GM12878 (cell line): ENCODE results near the gene AIG1. TPM values are rescaled to one million over a fixed set of nuclear protein-coding genes. Genes with fewer than 3 reads are reported as not detected.

Experiments used
- ATF7 ChIP-seq: fragments of 450-650 bp; IDR thresholded peaks from 2 replicates; pipeline ENCODE4 v1.6.1; 2016; ENCODE audit warnings: low read depth, mild to moderate bottlenecking
- BHLHE40 ChIP-seq, 2 experiments: fragments of 450-650 bp in 1 of 2; IDR thresholded peaks; 2 replicates each; pipeline ENCODE4 v1.6.1; 2011 to 2017; ENCODE audit warnings: low read depth in 2 of 2, borderline replicate concordance in 1 of 2, improper control_type of control experiment in 1 of 2, low read length in 1 of 2, mild to moderate bottlenecking in 1 of 2
- CREB1 ChIP-seq: IDR thresholded peaks from 2 replicates; pipeline ENCODE4 v1.6.1; 2012; ENCODE audit warnings: low read depth, mild to moderate bottlenecking, inconsistent platforms
- ELK1 ChIP-seq: IDR thresholded peaks from 2 replicates; pipeline ENCODE4 v1.6.1; 2012; ENCODE audit warnings: low read depth, low read length, improper control_type of control experiment
- EP300 ChIP-seq, 2 experiments: fragments of 150-350 bp in 1 of 2; IDR thresholded peaks; 2 replicates each; pipeline ENCODE4 v1.6.1; 2011 to 2012; ENCODE audit warnings: low read depth in 2 of 2, low read length in 2 of 2, borderline replicate concordance in 1 of 2, improper control_type of control experiment in 1 of 2, inconsistent platforms in 1 of 2; ENCODE audit not compliant: control insufficient read depth in 1 of 2
- ETV6 ChIP-seq, 2 experiments: fragments of 450-650 bp in 1 of 2; IDR thresholded peaks in 1 of 2; conservative IDR thresholded peaks in 1 of 2; 2 replicates each; pipeline ENCODE4 v1.6.1; 2014; ENCODE audit warnings: antibody characterized with exemption in 1 of 2, borderline replicate concordance in 1 of 2, low read depth in 1 of 2, mild to moderate bottlenecking in 1 of 2, moderate library complexity in 1 of 2
- GABPA ChIP-seq: IDR thresholded peaks from 2 replicates; pipeline ENCODE4 v1.6.1; 2014; ENCODE audit warnings: antibody characterized with exemption, low read depth, mild to moderate bottlenecking, inconsistent platforms
- HDAC6 ChIP-seq: fragments of 200-600 bp; sonication (generic); IDR thresholded peaks from one replicate; pipeline ENCODE4 v1.8.0; 2017; ENCODE audit warnings: antibody characterized with exemption; ENCODE audit not compliant: unreplicated experiment
- HSF1 ChIP-seq: fragments of 150-350 bp; IDR thresholded peaks from 2 replicates; pipeline ENCODE4 v1.6.1; 2014; ENCODE audit warnings: mild to moderate bottlenecking, low read depth, low read length
- IKZF2 ChIP-seq, 2 experiments: fragments of 450-650 bp; IDR thresholded peaks; 2 replicates each; pipeline ENCODE4 v1.6.1; 2017; ENCODE audit warnings: mild to moderate bottlenecking in 2 of 2, moderate library complexity in 2 of 2
- IRF4 ChIP-seq: IDR thresholded peaks from 2 replicates; pipeline ENCODE4 v1.6.1; 2011; ENCODE audit warnings: low read depth, low read length
- JUNB ChIP-seq: IDR thresholded peaks from 2 replicates; pipeline ENCODE4 v1.6.1; 2016; ENCODE audit warnings: antibody characterized with exemption, mild to moderate bottlenecking
- KAT2A ChIP-seq: conservative IDR thresholded peaks from 2 replicates; pipeline ENCODE4 v1.6.1; 2011; ENCODE audit warnings: low read depth, low read length; ENCODE audit not compliant: control insufficient read depth
- KDM1A ChIP-seq: fragments of 200-600 bp; sonication (generic); IDR thresholded peaks from 2 replicates; pipeline ENCODE4 v1.6.1; 2016; ENCODE audit warnings: borderline replicate concordance
- KLF5 ChIP-seq: fragments of 450-650 bp; IDR thresholded peaks from 2 replicates; pipeline ENCODE4 v1.6.1; 2014; ENCODE audit warnings: mild to moderate bottlenecking; ENCODE audit not compliant: partially characterized antibody
- MAX ChIP-seq: IDR thresholded peaks from 2 replicates; pipeline ENCODE4 v1.6.1; 2012; ENCODE audit warnings: low read depth, low read length, improper control_type of control experiment
- MLLT1 ChIP-seq: fragments of 450-650 bp; IDR thresholded peaks from 2 replicates; pipeline ENCODE4 v1.6.1; 2016; ENCODE audit warnings: mild to moderate bottlenecking
- NKRF ChIP-seq: fragments of 450-650 bp; conservative IDR thresholded peaks from 2 replicates; pipeline ENCODE4 v1.6.1; 2017; ENCODE audit warnings: mild to moderate bottlenecking, moderate library complexity
- PKNOX1 ChIP-seq: fragments of 450-650 bp; IDR thresholded peaks from 2 replicates; pipeline ENCODE4 v1.6.1; 2016; ENCODE audit warnings: mild to moderate bottlenecking
- SPI1 ChIP-seq: IDR thresholded peaks from 2 replicates; pipeline ENCODE4 v1.6.1; 2011; ENCODE audit warnings: low read depth, mild to moderate bottlenecking, low read length, moderate library complexity, borderline replicate concordance; ENCODE audit not compliant: insufficient read depth
- SREBF2 ChIP-seq: IDR thresholded peaks from 2 replicates; pipeline ENCODE4 v1.6.1; 2012; ENCODE audit warnings: mild to moderate bottlenecking, low read length
- SRF ChIP-seq, 2 experiments: IDR thresholded peaks; 2 replicates each; pipeline ENCODE4 v1.6.1; 2011; ENCODE audit warnings: low read depth in 2 of 2, low read length in 2 of 2, mild to moderate bottlenecking in 1 of 2, moderate library complexity in 1 of 2
- ZBED1 ChIP-seq: IDR thresholded peaks from 2 replicates; pipeline ENCODE4 v1.6.1; 2016; ENCODE audit warnings: borderline replicate concordance
- ZNF24 ChIP-seq: fragments of 450-650 bp; IDR thresholded peaks from 2 replicates; pipeline ENCODE4 v1.6.1; 2017; ENCODE audit warnings: antibody characterized with exemption, mild to moderate bottlenecking
- polyA plus RNA-seq, 11 experiments: library from polyadenylated mRNA; depleted of rRNA in 4 of 11; unstranded in 6 of 11; stranded (reverse) in 5 of 11; fragments of >200 nt; fragmentation: Nextera tagmentation in 4 of 11; fragmentation: Illumina TruSeq in 1 of 11; extraction: Ambion mirVana in 4 of 11; extraction: Trizol in 1 of 11; gene quantifications; 1 replicate in 1 of 11; 2 replicates in 10 of 11; pipeline versions ENCODE4 v1.2.1 to v1.2.3, GENCODE V29; 2011 to 2016; ENCODE audit warnings: inconsistent platforms in 2 of 11, missing spikeins in 2 of 11, low read depth in 1 of 11
- total RNA-seq, 4 experiments: library from RNA; depleted of rRNA in 3 of 4; stranded (reverse); fragments of >200 nt in 3 of 4; fragmentation: Illumina TruSeq in 1 of 4; extraction: Trizol in 1 of 4; gene quantifications; 2 replicates each; pipeline versions ENCODE4 v1.2.1 to v1.2.3, GENCODE V29; 2013 to 2021

The AIG1 gene
- total and polyA plus RNA-seq, 10 of the 15 experiments (the other 5 are each of a cell fraction or from before 2014, with no cell fraction given): 27.0 to 74.5 (median 36.4) TPM

GRCh38 chr6:143368426-143368825 is 307.7 kb downstream of the AIG1 start (continued):
- peak; percentile 79 for TF ChIP-seq ATF7
- peak; percentile 98 for TF ChIP-seq JUNB
- TF ChIP-seq KDM1A: no peak
- peak in 1 of 2 experiments; percentile 69; a peak in 1 of 4 replicates for TF ChIP-seq SRF (IDR thresholded peaks at IDR 0.05; ENCODE audit: low read depth in 2 of 2, low read length in 2 of 2)
- TF ChIP-seq EP300 (IDR thresholded peaks at IDR 0.05; ENCODE audit: borderline replicate concordance in 1 of 2, control insufficient read depth in 1 of 2, low read depth in 2 of 2, low read length in 2 of 2): 0 out of 4 replicates have a peak, but pooled peaks of 1 of the 2 experiments have one; percentile 58
- peak in 1 of 2 experiments; percentile 63; a peak in 1 of 4 replicates for TF ChIP-seq ETV6 (conservative IDR thresholded peaks at IDR 0.05 in 1 of 2, IDR thresholded peaks at IDR 0.05 in 1 of 2; ENCODE audit: borderline replicate concordance in 1 of 2, low read depth in 1 of 2)
- no peak for TF ChIP-seq KLF5
- TF ChIP-seq CREB1: peak; percentile 97
- TF ChIP-seq KAT2A: no peak
- TF ChIP-seq HSF1: no peak
- TF ChIP-seq SPI1: peak; percentile 71
- peak; percentile 87; the same call in 1 of the 2 replicates for TF ChIP-seq ZBED1
- TF ChIP-seq IKZF2 (IDR thresholded peaks at IDR 0.05): peak; percentile 49 to 70
- TF ChIP-seq NKRF: no peak
- no peak for TF ChIP-seq ZNF24
- TF ChIP-seq BHLHE40 (IDR thresholded peaks at IDR 0.05; ENCODE audit: borderline replicate concordance in 1 of 2, low read depth in 2 of 2, low read length in 1 of 2): no peak
- TF ChIP-seq HDAC6: no peak
- peak; percentile 69 for TF ChIP-seq GABPA
- TF ChIP-seq ELK1: no peak
- TF ChIP-seq MAX: no peak
- peak; percentile 93 for TF ChIP-seq IRF4
- TF ChIP-seq MLLT1: no peak
- TF ChIP-seq PKNOX1: no peak
- no peak for TF ChIP-seq SREBF2
